Activated naive CD8-positive, alpha-beta T cell treated with anti-CD3 and anti-CD28 coated beads, Interleukin-2, amount 10 ng/mL, durations not matched to agents 7 days and 5 days (primary cell): ENCODE data around the gene TM9SF3. TPM values are rescaled to one million over a fixed set of nuclear protein-coding genes. Genes with fewer than 3 reads are reported as not detected.

Experiments used
- ATAC-seq: fragments of 150-1000 bp; cut with Tn5 transposase; one replicate; pipeline ENCODE4 v1.10.0; 2021; ENCODE audit warnings: low read depth, moderate library complexity
- POLR2A ChIA-PET: fragments of 350-600 bp; sonication (Branson Sonifier 250); formaldehyde crosslinking; loops from one replicate; lab custom pipeline; 2021; ENCODE audit warnings: antibody characterized with exemption; lab: Charles Lee
- DNase-seq: peaks from one replicate; pipeline ENCODE4 v3.0.0; 2021
- H3K27ac Mint-ChIP-seq: one replicate; pipeline ENCODE4 v1.8.0; 2022; ENCODE audit warnings: mild to moderate bottlenecking, mixed read lengths
- H3K27me3 Mint-ChIP-seq: one replicate; pipeline ENCODE4 v1.8.0; 2022; ENCODE audit warnings: mild to moderate bottlenecking, moderate library complexity, mixed read lengths
- H3K36me3 Mint-ChIP-seq: one replicate; pipeline ENCODE4 v1.8.0; 2021; ENCODE audit warnings: mild to moderate bottlenecking, mixed read lengths
- H3K4me1 Mint-ChIP-seq: one replicate; pipeline ENCODE4 v1.8.0; 2021; ENCODE audit warnings: mixed read lengths
- H3K4me3 Mint-ChIP-seq: one replicate; pipeline ENCODE4 v1.8.0; 2022; ENCODE audit warnings: mild to moderate bottlenecking, moderate library complexity, mixed read lengths
- H3K9me3 Mint-ChIP-seq: one replicate; pipeline ENCODE4 v1.8.0; 2021; ENCODE audit warnings: mixed read lengths
- total RNA-seq, 2 experiments: library from RNA; stranded (reverse); gene quantifications; one replicate each; pipeline ENCODE4 v1.2.3, GENCODE V29; 2021

Gene TM9SF3
- total RNA-seq, 2 experiments from 2014 or later: 72.9 to 75.2 TPM

- POLR2A ChIA-PET: interaction anchor here (0.6 kb wide), 1 partner anchor 62 kb away, joined by 4 read pairs; no protein-coding TSS in a partner anchor
- Mint-ChIP-seq H3K4me1 (no peaks in the 10 kb centered on the region), H3K27ac (no peak overlapping the region), H3K4me3 (no peak overlapping the region), H3K9me3 (no peaks in the 10 kb centered on the region), H3K27me3 (peaks cover 17% of the 10 kb centered on the region), H3K36me3 (no peaks in the 10 kb centered on the region)
- DNase-seq (no peak), ATAC-seq (no peak)
Observed at GRCh38 chr10:96488161-96488935, 98.5 kb downstream of the TM9SF3 start.

GRCh38 chr10:96482815-96483588, 103.8 kb downstream of the TM9SF3 start:
- Mint-ChIP-seq H3K36me3 (no peaks in the 10 kb centered on the region), H3K4me1 (no peaks in the 10 kb centered on the region), H3K9me3 (no peaks in the 10 kb centered on the region), H3K4me3 (no peak overlapping the region), H3K27ac (no peak overlapping the region), H3K27me3 (peaks cover 27% of the 10 kb centered on the region)
- DNase-seq (no peak), ATAC-seq (no peak)
- POLR2A ChIA-PET: no interaction called here

GRCh38 chr10:96478355-96478754, 108.5 kb downstream of the TM9SF3 start:
- H3K27me3 Mint-ChIP-seq: peaks cover 22% of the 10 kb centered on the region
- POLR2A ChIA-PET: no interaction called here
- H3K4me3 Mint-ChIP-seq: no peak overlapping the region

GRCh38 chr10:96473866-96474265, 112.9 kb downstream of the TM9SF3 start:
- Mint-ChIP-seq H3K9me3 (no peaks in the 10 kb centered on the region), H3K4me1 (peaks cover 3% of the 10 kb centered on the region), H3K4me3 (no peak overlapping the region)

More at GRCh38 chr10:96478355-96478754, 108.5 kb downstream of the TM9SF3 start:
- no peaks in the 10 kb centered on the region for H3K4me1 Mint-ChIP-seq
- H3K27ac Mint-ChIP-seq: no peak overlapping the region
- ATAC-seq (no peak), DNase-seq (no peak)
- no peaks in the 10 kb centered on the region for H3K9me3 Mint-ChIP-seq
- H3K36me3 Mint-ChIP-seq: no peaks in the 10 kb centered on the region

GRCh38 chr10:96470116-96470743, 116.6 kb downstream of the TM9SF3 start:
- peak; percentile 45 for ATAC-seq
- no peak for DNase-seq
- POLR2A ChIA-PET: no interaction called here
- Mint-ChIP-seq H3K27ac (no peak overlapping the region), H3K27me3 (peaks cover 18% of the 10 kb centered on the region), H3K4me1 (peaks cover 3% of the 10 kb centered on the region), H3K36me3 (no peaks in the 10 kb centered on the region), H3K9me3 (no peaks in the 10 kb centered on the region), H3K4me3 (no peak overlapping the region)

More at GRCh38 chr10:96473866-96474265, 112.9 kb downstream of the TM9SF3 start:
- no peak for ATAC-seq
- Mint-ChIP-seq H3K27me3 (peaks cover 12% of the 10 kb centered on the region), H3K36me3 (no peaks in the 10 kb centered on the region), H3K27ac (no peak overlapping the region)
- no peak for DNase-seq
- POLR2A ChIA-PET: no interaction called here

- POLR2A ChIA-PET: no interaction called here
Observed at GRCh38 chr10:96468845-96469244, 118.0 kb downstream of the TM9SF3 start.

More at GRCh38 chr10:96468845-96469244, 118.0 kb downstream of the TM9SF3 start:
- ATAC-seq (no peak), DNase-seq (no peak)
- no peaks in the 10 kb centered on the region for H3K9me3 Mint-ChIP-seq
- no peaks in the 10 kb centered on the region for H3K36me3 Mint-ChIP-seq
- peaks cover 18% of the 10 kb centered on the region for H3K27me3 Mint-ChIP-seq
- no peak overlapping the region for H3K4me3 Mint-ChIP-seq
- H3K27ac Mint-ChIP-seq: no peak overlapping the region
- peaks cover 3% of the 10 kb centered on the region for H3K4me1 Mint-ChIP-seq

Other genes starting within 250 kb of the TM9SF3 start
- gene OPALIN, start 228.0 kb downstream of the TM9SF3 start, total RNA-seq: not detected
- gene TLL2, start 73.1 kb downstream of the TM9SF3 start, total RNA-seq: not detected
- gene PIK3AP1, start 133.5 kb upstream of the TM9SF3 start, total RNA-seq: 1 to 10 TPM; 5.3 to 7.4 TPM
- gene LCOR, start 245.3 kb upstream of the TM9SF3 start, total RNA-seq: 10 to 100 TPM; 33.8 to 38.7 TPM